Peyer's patch (tissue), 4 donors: Measurements from ENCODE around the gene LCTL. TPM values are rescaled to one million over a fixed set of nuclear protein-coding genes. Genes with fewer than 3 reads are reported as not detected.

ENCODE experiments used
- DNase-seq, 3 donors: peaks; one replicate each; pipeline ENCODE4 v3.0.0-alpha.2; 2017 to 2019
- H3K27ac ChIP-seq, 4 donors: fragments of 200-600 bp; sonication (generic); one replicate each; pipeline ENCODE4 v1.5.1; 2016 to 2019
- H3K27me3 ChIP-seq, 2 donors: fragments of 200-600 bp; sonication (generic); one replicate each; pipeline ENCODE4 v1.5.1; 2019
- H3K36me3 ChIP-seq, 3 donors: fragments of 200-600 bp; sonication (generic); one replicate each; pipeline ENCODE4 v1.5.1; 2016 to 2019
- H3K4me1 ChIP-seq, 4 donors: fragments of 200-600 bp; sonication (generic); one replicate each; pipeline ENCODE4 v1.5.1; 2016 to 2019
- H3K4me3 ChIP-seq, 4 donors: fragments of 200-600 bp; sonication (generic); 1 replicate in 3 of 4; 2 replicates in 1 of 4; pipeline ENCODE4 v1.5.1; 2016 to 2019; ENCODE audit warnings: mild to moderate bottlenecking in 1 of 4
- H3K9me3 ChIP-seq, 4 donors: fragments of 200-600 bp; sonication (generic); one replicate each; pipeline ENCODE4 v1.5.1; 2016 to 2019; ENCODE audit warnings: mild to moderate bottlenecking in 1 of 4
- CTCF ChIP-seq, 6 experiments: fragments of 450-650 bp in 4 of 6; fragments of 200-600 bp in 2 of 6; sonication (generic) in 1 of 6; IDR thresholded peaks; one replicate each; pipeline ENCODE4 v1.5.1; 2017 to 2019; ENCODE audit warnings: antibody characterized with exemption in 6 of 6, mild to moderate bottlenecking in 3 of 6, moderate library complexity in 1 of 6
- POLR2A ChIP-seq, 2 donors: fragments of 450-650 bp; IDR thresholded peaks; one replicate each; pipeline ENCODE4 v1.5.1; 2017; ENCODE audit warnings: antibody characterized with exemption in 2 of 2, mild to moderate bottlenecking in 2 of 2, moderate library complexity in 2 of 2
- total RNA-seq, 4 donors: library from RNA; depleted of rRNA; stranded (reverse); fragments of >200 nt; gene quantifications; one replicate each; pipeline ENCODE4 v1.1.0, GENCODE V29; 2016

The LCTL gene
- total RNA-seq, 4 donors from 2014 or later: not detected

GRCh38 chr15:66545255-66545654, 20.5 kb downstream of the LCTL start:
- Histone ChIP-seq H3K9me3 (no peaks in the 10 kb centered on the region), H3K36me3 (peaks cover 0 to 16% (median 0%) of the 10 kb centered on the region in 3 donors), H3K27me3 (no peaks in the 10 kb centered on the region), H3K4me1 (no peaks in the 10 kb centered on the region), H3K4me3 (no peak overlapping the region), H3K27ac (no peak overlapping the region)
- no peak for TF ChIP-seq POLR2A (IDR thresholded peaks at IDR 0.05)
- no peak for TF ChIP-seq CTCF (IDR thresholded peaks at IDR 0.05)
- DNase-seq: no peak

- H3K36me3 ChIP-seq: peaks cover 0 to 13% (median 0%) of the 10 kb centered on the region in 3 donors
- H3K9me3 ChIP-seq: no peaks in the 10 kb centered on the region
- no peak overlapping the region for H3K27ac ChIP-seq
- DNase-seq: no peak
- no peak overlapping the region for H3K4me3 ChIP-seq
- H3K4me1 ChIP-seq: no peaks in the 10 kb centered on the region
- no peaks in the 10 kb centered on the region for H3K27me3 ChIP-seq
- TF ChIP-seq CTCF (IDR thresholded peaks at IDR 0.05) (no peak), POLR2A (IDR thresholded peaks at IDR 0.05) (no peak)
Measured at GRCh38 chr15:66542896-66543295, 22.9 kb downstream of the LCTL start.

- no peak overlapping the region for H3K4me3 ChIP-seq
- H3K27me3 ChIP-seq: no peaks in the 10 kb centered on the region
- DNase-seq: no peak
- TF ChIP-seq CTCF (IDR thresholded peaks at IDR 0.05) (no peak), POLR2A (IDR thresholded peaks at IDR 0.05) (no peak)
- no peak overlapping the region for H3K27ac ChIP-seq
- no peaks in the 10 kb centered on the region for H3K4me1 ChIP-seq
- no peaks in the 10 kb centered on the region for H3K9me3 ChIP-seq
- peaks cover 0 to 2% (median 0%) of the 10 kb centered on the region in 3 donors for H3K36me3 ChIP-seq
Measured at GRCh38 chr15:66535056-66535455, 30.7 kb downstream of the LCTL start.

GRCh38 chr15:66524838-66525237, 41.0 kb downstream of the LCTL start:
- H3K4me1 ChIP-seq: no peaks in the 10 kb centered on the region
- no peak for TF ChIP-seq POLR2A (IDR thresholded peaks at IDR 0.05)
- no peak for TF ChIP-seq CTCF (IDR thresholded peaks at IDR 0.05)
- no peaks in the 10 kb centered on the region for H3K9me3 ChIP-seq
- no peak overlapping the region for H3K27ac ChIP-seq
- no peak overlapping the region for H3K4me3 ChIP-seq
- peaks cover 0 to 27% (median 0%) of the 10 kb centered on the region in 3 donors for H3K36me3 ChIP-seq
- no peaks in the 10 kb centered on the region for H3K27me3 ChIP-seq
- DNase-seq: no peak

GRCh38 chr15:66523926-66524325, 41.9 kb downstream of the LCTL start:
- no peaks in the 10 kb centered on the region for H3K4me1 ChIP-seq
- TF ChIP-seq CTCF (IDR thresholded peaks at IDR 0.05) (no peak), POLR2A (IDR thresholded peaks at IDR 0.05) (no peak)
- H3K27ac ChIP-seq: no peak overlapping the region
- no peaks in the 10 kb centered on the region for H3K9me3 ChIP-seq
- H3K4me3 ChIP-seq: no peak overlapping the region
- no peaks in the 10 kb centered on the region for H3K27me3 ChIP-seq
- DNase-seq: no peak
- peaks cover 0 to 22% (median 0%) of the 10 kb centered on the region in 3 donors for H3K36me3 ChIP-seq

- Histone ChIP-seq H3K27ac (no peak overlapping the region), H3K36me3 (peaks cover 0 to 14% (median 0%) of the 10 kb centered on the region in 3 donors), H3K4me3 (no peak overlapping the region), H3K27me3 (no peaks in the 10 kb centered on the region), H3K4me1 (no peaks in the 10 kb centered on the region), H3K9me3 (no peaks in the 10 kb centered on the region)
- TF ChIP-seq POLR2A (IDR thresholded peaks at IDR 0.05) (no peak), CTCF (IDR thresholded peaks at IDR 0.05) (no peak)
- DNase-seq: no peak
Measured at GRCh38 chr15:66515901-66516322, 49.9 kb downstream of the LCTL start.
